ENCODE results near the gene DBX1.
"Not testable (repeated sequence)": the region's sequence is repeated elsewhere in the genome, so short reads cannot be mapped to it uniquely, and the experiment has no call there.

Gene DBX1

DNA sequence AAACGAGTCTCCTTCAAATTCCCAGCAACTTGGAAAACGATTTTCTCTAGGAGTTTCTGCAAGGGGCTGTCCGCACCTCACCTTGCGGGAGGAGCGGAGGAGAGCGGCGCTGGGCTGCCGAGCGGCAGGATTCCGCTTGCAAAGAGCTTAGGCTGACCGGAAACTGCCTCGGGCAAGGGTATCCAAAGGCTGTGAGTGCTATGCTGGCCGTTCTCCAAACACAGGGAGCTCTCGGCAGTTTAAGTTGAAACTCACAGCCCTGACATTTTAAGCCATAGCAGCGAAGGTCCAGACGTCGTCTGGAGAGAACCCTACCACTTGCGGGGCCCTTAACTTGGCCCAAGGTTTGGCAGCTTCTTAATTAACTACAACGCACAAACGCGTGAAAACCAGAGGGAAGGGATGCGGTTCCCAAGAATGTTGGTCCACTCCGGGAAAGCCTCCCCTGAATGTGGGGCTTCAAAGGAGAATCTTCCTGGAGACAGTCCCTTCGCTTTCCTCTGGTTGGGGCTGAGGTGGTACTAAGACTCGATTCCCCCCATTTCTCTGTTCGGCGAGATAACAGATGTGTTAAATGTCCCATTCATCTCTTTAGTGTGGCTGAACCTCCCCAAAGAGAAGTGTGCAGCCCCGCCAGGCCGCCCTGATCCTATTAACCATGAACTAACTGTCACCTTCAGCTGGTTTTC lies 1.1 kb upstream of the DBX1 start:
- no peak for DNase-seq (ENCODE audit: low read depth)

GRCh38 chr11:20159466-20160381 lies 551 bp downstream of the DBX1 start:
- DNase-seq (ENCODE audit: low read depth): no peak

DNA sequence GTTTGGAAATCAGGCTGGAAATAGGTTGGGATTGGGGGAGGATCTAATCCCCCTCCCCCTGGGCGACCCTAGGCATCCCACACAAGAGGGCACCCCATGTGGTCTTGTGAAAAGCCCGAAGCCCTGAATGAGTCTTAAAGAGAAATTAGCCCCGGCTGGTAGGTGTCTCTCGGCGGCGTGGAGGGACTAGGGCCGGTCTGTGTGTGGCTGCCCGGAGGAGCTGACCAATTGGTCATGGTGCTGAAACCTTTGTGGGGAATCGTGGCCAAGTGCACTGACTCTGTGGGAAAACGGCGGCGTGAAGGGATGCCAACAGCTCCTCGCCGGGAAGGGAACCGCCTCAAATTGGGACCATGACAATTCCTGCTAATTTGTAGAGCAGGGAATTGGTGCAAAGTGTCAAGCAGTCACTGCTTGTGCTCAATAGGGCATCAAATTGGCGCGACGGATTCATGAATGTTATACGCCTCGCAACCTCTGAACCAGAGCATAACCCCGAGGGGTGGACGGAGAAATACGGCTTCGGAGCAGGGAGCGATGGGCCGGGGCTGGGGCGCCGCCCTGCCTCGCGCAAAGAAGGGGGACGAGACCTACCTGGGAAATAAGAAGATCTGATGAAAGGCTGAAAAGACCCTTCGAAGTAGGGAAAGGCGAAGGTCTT lies 1.5 kb downstream of the DBX1 start:
- no peak for DNase-seq (ENCODE audit: low read depth)

- DNase-seq (ENCODE audit: low read depth): no peak
These were observed 2.5 kb downstream of the DBX1 start for GRCh38 chr11:20157728-20158127.

DNA sequence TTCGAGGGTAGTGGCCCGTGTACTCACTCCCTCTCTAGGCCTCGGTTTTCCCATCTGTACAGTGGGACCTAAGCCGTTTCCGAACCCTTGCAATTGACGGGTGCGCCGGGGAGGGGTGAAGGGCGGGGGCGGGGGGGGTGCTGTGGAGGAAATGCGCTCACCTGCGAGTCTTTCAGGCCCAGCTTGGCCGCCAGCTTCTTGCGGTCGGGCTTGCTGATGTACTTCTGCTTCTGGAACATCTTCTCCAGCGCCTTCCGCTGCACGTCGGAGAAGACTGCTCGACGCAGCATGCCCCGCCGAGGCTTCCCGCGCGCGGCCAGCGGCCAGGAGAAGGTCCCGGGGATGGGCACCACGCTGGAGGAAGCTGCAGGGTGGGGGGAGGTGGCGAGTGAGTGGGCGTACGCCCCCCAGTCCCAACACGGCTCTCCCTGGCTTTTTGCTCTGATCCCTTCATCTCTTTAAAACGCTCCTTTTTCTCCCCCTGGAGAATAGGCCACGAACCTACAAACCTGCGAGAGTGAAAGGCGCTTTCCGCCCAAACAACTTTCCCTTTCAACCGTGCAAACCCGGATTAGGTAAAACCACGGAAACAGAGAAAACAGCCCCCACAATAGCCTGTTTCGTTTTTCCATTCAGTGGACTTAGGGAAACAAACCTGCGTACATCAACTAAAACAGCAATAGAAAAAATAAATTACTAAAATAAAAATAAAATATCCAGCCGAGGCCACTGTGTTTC lies 3.2 kb downstream of the DBX1 start:
- peak; percentile 19 for DNase-seq (ENCODE audit: low read depth)

DNA sequence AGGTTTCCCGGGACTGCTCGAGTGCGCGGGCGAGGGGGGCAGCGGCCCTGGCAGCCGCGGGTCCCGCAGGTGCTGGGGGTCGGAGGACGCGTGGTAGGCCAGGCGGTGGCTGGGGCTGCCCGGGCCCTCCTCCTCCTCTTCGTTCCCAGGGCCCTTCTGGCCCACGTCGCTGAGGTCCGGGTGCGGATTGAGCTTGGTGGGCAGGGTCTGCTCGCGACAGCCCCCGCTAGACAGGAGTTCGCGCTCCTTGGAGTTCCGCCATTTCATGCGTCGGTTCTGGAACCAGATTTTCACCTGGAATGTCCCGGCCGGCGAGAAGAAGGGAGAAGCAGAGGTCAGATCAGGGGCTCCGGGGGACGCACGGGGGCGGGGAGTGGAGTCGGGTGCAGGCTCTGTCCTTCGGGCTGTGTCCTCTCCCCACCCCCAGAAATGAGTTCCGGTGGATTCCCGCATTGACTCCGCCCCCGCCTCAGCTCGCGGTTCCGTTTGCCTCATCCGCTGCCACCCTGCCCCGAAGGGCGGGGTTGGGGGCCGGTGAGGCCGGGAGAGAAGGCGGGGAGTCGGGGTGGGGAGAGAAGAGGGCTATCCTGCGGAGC lies 3.9 kb downstream of the DBX1 start:
- peak; percentile 43 for DNase-seq (ENCODE audit: low read depth)

DNA sequence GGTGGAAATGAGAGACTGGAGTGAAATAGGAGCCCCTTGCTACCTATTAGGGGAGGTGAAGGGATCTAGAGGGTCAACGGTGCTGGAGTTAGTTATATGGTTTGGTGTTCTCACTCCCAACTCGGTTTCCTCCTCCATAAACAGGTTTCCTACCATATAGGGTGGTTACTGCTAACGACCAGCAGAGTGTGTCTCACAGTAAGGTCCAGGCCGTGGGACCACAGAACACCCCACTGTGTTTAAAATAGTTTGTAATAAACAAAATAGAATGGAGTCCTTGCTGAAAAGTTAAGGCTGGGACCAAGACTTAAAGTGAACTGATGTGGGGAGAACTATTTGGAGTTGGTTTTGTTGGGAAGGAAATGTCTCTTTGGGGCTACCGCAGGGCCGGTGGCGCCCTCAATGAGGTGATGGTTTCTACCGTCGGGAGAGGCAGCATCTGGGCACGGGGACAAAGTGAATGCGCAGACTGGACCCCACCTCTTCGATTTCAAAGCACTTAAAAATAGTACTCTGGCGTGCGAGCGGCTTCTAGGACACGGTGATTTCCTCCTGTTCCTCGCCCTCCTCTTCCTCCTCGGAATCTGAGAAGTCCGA lies 4.5 kb downstream of the DBX1 start:
- no peak for DNase-seq (ENCODE audit: low read depth)

GRCh38 chr11:20154381-20154780 lies 5.9 kb downstream of the DBX1 start:
- no peak for DNase-seq (ENCODE audit: low read depth)

DNA sequence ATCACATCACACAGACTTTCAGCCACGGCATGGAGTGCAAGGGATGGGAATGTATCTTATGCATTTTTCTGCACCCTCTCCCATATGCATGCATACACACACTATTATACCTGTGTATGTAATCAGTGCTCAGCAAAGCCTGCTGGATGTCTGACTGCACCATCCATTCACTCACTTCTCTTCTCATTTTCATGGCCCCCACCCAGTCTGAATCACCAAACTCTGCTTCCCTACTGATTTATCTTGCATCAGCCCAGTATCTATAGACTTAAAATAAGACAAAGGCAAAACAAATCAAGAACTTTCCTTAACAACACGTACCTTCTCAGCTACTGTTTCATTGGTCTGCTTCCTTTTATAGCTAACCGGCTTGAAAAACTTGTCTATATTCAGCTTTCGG lies 21.6 kb downstream of the DBX1 start:
- DNase-seq (ENCODE audit: low read depth): no peak

GRCh38 chr11:20137637-20138036 lies 22.6 kb downstream of the DBX1 start:
- DNase-seq (ENCODE audit: low read depth): no peak

DNA sequence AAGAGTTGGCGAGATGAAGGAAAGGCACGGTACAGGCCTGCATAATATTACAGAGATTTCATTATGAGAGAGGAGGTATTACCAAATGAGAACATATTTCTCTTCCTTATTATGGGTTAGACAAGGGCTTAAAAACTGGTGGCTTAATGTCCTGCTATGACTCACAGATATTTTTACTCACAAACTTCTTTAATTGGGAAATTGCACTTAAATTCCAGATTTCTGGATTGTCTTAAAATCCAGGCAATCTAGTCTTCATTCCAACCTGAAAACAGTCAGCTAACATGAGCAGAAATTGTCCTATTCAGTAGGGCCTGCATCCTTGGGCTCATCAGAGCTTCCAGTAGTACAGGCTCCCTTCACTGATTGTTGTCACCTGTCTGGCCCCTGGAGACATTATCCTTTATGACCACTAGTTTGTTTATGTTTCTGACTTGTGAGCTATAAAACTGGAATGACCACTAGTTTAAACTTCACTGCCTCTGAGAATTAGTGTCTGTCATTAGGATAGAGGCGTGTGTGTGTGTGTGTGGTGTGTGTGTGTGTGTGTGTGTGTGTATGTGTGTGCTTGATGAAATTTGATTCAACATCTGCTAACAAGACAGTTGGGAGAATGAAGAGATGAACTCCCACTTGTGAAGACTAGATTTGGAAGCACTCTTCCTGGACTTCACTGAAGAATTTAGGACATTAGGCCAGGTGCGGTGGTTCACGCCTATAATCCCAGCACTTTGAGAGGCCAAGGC lies 25.1 kb downstream of the DBX1 start:
- DNase-seq (ENCODE audit: low read depth): no peak

DNA sequence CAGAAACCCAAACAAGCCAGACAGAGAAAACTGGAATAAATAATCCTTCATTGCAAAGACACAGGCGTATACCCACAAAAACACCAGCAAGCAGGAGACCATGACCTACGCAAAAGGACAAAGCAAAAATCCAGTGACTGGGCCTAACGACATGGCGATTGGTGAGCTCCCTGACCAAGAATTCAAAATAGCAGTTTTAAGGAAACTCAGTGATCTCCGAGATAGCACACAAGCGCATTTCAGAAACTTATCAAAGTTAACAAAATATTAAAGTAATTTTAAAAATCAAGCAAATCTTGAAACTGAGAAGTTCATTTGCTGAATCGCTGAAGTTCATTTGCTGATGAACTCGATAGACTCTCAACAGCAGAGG lies 27.6 kb downstream of the DBX1 start:
- DNase-seq (ENCODE audit: low read depth): no peak

DNA sequence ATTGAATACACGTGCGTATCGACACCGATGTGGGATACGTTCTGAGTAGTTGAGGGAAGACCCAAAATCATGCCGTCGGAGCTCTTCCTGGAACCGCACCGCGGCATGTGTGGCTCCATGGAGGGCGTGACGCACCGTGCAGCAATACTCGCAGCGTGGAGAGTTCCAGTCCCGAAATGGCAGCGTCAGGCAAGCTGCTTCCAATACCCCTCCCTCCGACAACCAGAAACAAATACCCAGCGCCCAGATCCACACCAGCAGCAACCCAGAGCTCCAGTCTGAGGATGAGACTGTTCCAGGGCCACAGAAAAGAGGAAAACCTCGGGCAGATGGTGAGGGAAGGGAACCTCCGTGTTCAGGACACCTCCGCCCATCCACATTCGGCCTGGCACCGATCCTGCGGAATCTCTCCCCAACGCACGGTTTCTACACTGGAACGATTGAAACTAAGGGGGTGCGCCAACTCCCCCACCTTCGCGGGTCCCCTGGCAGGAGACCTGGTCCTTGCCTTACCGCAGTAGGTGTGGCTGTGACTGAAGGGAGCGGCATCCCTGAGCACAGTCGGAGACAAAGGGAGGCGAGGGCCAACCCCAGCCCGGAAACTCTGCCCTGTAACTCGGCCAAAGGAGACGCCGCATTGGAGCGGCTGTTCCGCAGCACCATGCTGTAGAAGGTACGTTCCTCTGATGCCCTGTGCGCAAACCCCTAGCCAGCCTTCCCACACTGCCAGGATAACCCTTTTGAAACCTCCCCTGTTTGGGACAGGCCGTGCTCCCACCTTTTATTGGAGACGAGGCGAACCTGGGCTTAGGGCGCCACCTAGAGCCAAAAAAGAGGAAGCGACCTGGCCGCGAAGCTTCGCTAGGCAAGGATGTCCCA lies 28.2 kb downstream of the DBX1 start:
- peak; percentile 7 for DNase-seq (ENCODE audit: low read depth)

DNA sequence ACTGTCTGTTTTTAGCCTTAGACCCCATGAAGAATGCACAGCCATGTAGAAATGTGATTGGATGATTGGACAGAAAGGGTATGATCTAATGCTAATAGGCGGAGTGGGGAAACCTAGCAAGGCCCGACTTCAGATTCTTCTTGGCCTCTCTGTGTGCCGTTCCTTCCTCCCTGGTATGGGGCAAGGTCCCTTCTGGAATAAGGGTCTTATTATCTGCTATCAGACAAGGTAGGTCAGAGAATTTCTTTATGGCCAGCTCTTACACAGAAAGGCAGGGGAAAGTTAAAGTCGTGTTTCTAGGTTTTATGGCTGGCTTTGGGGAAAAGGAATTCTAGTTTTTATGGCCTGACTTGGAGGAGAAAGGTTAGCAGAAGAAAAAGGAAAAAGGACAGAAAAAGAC lies 30.6 kb downstream of the DBX1 start:
- DNase-seq (ENCODE audit: low read depth): no peak

DNA sequence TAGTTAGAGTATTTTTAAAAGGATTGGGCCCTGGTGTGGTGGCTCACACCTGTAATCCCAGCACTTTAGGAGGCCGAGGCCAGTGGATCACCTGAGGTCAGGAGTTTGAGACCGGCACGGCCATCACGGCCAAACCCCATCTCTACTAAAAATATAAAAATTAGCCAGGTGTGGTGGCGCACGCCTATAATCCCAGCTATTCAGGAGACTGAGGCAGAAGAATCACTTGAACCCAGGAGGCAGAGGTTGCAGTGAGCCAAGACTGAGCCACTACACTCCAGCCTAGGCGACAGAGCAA lies 31.8 kb downstream of the DBX1 start:
- not testable (repeated sequence) for DNase-seq (ENCODE audit: low read depth)

GRCh38 chr11:20127671-20128527 lies 32.4 kb downstream of the DBX1 start:
- peak; percentile 72 for DNase-seq (ENCODE audit: low read depth)

- no peak for DNase-seq (ENCODE audit: low read depth)
These were observed 33.6 kb downstream of the DBX1 start for GRCh38 chr11:20126724-20127123.

DNA sequence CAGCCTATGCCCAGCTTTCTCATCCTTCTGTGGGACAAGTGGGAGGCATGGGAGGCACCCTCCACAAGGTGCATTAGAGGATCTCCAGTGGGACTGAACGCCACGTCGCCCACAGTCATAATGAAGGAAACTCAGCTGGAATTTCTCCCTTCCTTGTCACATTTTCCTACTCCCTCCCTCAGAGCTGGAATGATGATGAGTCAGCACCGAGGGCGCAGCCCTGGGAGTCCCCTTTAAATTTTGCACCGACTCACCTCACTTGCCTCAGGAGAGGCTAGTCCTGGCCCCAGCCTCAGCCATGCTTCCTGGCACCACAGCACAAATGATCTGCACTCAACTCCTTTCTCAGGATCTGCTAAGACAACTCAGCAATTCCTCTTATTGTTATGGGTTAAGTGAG lies 34.3 kb downstream of the DBX1 start:
- no peak for DNase-seq (ENCODE audit: low read depth)

DNA sequence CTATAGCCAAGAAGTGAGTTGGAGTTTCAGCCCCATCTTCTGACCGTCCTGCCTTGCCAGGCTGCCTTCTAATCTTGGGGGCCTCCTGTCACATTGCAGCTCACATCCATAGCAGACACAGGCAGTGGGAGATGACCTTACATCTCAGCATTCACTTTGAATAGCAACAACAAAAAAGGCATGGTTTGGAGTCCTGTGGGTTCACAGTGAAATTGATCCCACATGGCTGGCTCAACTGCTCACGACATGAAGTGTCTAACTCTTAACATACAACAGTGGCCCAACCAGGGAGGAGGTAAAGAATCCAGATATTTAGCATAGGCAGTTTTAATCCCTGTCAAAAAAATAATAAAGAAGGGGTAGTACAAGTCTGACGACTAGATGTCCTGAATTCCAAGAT lies 38.1 kb downstream of the DBX1 start:
- DNase-seq (ENCODE audit: low read depth): no peak
